Measurements from ENCODE around the gene GIPC2.

GRCh38 chr1:78075621-78076020 lies 29.9 kb downstream of the GIPC2 start:
- no peak for TF ChIP-seq CTCF (conservative IDR thresholded peaks at IDR 0.05 in 1 of 2, IDR thresholded peaks at IDR 0.05 in 1 of 2; ENCODE audit: extremely low read depth in 1 of 2, insufficient read depth in 1 of 2, low read depth in 1 of 2, low read length in 2 of 2)
- no peak for TF ChIP-seq EZH2 (IDR thresholded peaks at IDR 0.05; ENCODE audit: borderline replicate concordance, low read length)

Data from mammary epithelial cell (primary cell).